ENCODE measurements around the gene PLCB4.
"Not testable (repeated sequence)": the region's sequence is repeated elsewhere in the genome, so short reads cannot be mapped to it uniquely, and the experiment has no call there.

PLCB4 gene

GRCh38 chr20:9374072-9374471 lies 305.2 kb downstream of the PLCB4 start:
- no peak for DNase-seq

DNA sequence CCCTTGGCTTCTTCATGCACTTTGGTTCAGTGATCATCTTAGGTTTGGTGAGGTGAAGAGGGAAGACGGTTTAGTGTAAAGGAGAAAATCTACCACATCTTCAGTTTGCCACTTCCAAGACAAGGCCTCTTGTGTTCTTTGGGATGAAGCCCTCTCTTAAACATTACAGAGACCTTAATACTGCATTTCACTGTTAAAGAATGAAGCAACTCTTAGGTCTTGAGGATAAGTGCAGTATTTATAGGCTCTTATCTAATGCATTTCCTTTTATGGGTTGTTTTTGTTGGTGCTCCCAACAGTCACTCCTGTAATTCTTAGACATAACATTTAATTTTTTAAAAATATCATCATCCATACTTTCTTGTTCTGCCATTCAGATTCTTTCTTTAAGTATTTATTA lies 305.6 kb downstream of the PLCB4 start:
- DNase-seq: no peak

- DNase-seq: no peak
These were observed 306.4 kb downstream of the PLCB4 start for GRCh38 chr20:9375221-9375681.

- DNase-seq: no peak
These were observed 308.1 kb downstream of the PLCB4 start for GRCh38 chr20:9377007-9377406.

DNA sequence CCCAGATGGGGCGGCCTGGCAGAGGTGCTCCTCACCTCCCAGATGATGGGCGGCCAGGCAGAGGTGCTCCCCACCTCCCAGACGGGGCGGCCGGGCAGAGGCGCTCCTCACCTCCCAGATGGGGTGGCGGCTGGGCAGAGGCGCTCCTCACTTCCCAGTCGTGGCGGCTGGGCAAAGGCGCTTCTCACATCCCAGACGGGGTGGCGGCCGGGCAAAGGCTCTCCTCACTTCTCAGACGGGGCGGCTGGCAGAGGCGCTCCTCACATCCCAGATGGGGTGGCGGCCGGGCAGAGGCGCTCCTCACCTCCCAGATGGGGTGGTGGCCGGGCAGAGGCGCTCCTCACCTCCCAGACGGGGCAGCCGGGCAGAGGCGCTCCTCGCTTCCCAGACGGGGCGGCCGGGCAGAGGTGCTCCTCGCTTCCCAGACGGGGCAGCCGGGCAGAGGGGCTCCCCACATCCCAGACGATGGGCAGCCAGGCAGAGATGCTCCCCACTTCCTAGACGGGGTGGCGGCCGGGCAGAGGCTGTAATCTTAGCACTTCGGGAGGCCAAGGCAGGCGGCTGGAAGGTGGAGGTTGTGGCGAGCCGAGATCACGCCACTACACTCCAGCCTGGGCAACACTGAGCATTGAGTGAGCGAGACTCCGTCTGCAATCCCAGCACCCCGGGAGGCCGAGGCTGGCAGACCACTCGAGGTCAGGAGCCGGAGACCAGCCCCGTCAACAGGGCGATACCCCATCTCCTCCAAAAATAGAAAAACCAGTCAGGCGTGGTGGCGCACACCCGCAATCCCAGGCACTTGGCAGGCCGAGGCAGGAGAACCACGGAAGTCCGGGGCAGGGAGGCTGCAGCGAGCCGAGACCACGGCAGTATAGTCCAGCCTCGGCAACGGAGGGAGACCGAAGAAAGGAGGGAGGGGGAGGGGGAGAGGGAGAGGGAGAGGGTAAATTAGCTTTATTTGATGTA lies 316.7 kb downstream of the PLCB4 start:
- not testable (repeated sequence) for DNase-seq

DNA sequence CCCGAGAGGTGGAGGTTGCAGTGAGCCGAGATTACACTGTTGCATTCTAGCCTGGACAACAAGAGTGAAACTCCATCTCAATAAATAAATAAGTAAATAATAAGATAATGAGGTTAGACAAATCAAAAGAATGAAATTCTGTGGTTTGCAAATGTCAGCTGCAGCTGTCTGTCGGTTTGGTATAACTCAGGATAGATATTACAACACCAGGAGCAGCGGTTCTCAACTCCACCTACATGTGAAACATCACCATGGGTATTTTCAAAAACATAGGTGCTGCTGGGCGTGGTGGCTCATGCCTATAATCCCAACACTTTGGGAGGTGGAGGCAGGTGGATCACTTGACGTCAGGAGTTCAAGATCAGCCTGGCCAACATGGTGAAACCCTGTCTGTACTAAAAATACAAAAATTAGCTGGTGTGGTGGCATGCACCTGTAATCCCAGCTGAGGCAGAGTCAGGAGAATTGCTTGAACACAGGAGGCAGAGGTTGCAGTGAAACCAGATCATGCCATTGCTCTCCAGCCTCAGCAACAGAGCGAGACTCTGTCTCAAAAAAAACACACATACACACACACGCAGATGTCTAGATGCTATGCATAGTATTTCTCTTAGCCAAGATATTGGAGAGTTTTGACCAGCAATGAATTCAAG lies 319.4 kb downstream of the PLCB4 start:
- no peak for DNase-seq

DNA sequence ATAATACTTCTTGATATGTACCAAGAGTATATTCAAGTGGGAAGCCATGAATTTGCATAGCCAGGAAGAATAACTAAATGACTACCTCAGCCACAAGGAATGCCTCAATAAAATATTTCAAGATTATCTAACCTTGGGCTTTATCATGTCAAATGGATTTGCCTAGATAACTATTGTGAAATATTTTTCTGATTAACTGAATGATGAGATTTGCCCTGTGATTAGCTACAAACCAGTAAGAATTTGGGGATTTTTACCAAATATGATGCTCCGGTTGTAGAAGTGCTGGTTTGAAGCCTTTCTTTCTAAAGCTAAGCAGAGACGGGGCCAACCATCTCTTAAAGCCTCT lies 319.9 kb downstream of the PLCB4 start:
- DNase-seq: no peak

DNA sequence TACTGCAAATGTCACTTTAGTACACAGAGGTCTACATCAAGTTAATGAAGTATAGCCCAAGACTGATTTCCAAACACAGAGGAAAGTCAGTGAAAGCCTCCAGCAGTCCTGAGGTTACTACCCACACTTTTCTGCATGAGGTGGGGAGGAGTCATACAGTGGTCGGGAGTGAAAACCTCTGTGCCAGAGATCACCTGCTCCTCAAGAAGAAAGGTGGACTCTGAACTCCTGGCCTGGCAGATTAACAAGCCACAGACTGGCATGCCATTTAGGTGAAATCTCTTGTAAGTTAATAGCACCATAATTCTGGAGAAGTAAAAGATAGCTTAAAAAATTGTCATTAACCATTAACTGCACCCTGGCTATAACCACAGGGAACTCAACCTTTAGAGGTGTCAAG lies 320.5 kb downstream of the PLCB4 start:
- no peak for DNase-seq

DNA sequence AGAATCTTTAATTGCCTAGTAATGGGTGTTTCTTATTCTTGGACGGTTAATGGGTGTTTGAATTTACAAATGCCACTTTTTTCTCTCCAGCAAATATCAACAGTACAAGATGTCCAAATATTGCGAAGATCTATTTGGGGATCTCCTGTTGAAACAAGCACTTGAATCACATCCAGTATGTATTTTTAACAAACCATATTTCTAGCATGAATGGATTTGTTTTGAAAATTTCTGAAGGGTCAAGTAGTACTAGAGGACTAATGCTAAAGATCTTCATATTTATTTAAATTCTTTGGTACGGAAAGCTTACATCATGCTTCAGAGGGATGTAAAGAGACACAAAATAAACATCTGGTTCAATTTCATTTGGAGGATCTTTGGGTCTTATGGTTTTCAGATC lies 321.6 kb downstream of the PLCB4 start:
- no peak for DNase-seq

- DNase-seq: no peak
These were observed 324.3 kb downstream of the PLCB4 start for GRCh38 chr20:9392892-9393857.

DNA sequence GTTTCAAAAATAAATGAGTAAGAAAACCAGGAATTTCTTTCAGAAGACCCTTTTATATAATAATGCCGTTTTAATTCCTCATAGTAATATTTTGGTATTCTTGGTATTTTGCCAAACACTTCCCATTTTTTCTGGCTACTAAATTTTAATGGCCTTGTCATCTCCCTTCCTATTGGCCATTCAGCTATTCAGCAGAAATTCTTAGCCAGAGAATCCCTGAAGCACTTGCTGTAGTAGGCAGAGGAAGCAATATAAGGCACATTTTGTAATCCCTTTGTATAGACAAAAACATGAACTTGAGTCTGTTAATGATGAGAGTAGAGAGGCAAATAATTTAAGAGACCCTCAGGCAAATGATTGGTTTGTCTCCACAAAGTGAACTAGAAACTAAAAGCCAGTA lies 327.1 kb downstream of the PLCB4 start:
- no peak for DNase-seq

DNA sequence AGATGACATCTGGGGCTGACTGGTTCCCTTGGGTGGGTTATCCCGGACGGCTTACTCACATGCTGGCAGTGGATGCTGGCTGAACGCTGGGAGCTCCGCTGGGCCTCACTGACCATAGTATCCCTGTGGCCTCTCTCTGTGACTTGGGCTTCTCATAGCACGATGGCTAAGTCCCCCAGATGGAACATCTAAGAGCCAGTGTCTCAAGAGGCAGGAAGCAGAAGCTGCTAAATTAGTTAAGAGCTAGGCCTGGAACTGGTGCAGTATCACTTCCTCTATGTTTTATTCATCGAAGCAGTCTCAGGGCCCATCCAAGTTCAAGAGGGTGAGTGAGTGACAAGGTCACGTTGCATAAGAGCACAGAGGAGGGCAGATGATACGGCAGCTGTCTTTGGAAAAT lies 329.0 kb downstream of the PLCB4 start:
- no peak for DNase-seq

- no peak for DNase-seq
These were observed 330.0 kb downstream of the PLCB4 start for GRCh38 chr20:9398882-9399281.

DNA sequence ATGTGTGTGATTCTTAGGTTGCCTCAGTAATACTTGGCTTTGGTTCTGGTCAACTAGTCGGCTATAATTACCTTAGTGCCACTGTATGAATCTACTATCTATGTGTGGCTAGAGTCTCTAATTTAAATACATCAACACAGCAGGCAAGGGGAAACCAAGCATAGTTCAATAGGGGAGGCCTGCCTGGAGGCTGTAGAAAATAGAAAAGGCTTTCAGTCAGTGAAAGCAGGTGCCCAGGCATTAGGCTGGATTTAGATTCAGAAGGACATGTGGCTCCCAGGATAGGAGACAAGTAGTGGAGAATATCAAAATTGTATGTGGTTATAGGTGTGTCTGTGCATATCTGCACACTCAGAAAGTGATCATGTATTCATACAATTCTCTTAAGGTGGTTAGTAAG lies 330.4 kb downstream of the PLCB4 start:
- no peak for DNase-seq

GRCh38 chr20:9400171-9401025 lies 331.5 kb downstream of the PLCB4 start:
- no peak for DNase-seq

DNA sequence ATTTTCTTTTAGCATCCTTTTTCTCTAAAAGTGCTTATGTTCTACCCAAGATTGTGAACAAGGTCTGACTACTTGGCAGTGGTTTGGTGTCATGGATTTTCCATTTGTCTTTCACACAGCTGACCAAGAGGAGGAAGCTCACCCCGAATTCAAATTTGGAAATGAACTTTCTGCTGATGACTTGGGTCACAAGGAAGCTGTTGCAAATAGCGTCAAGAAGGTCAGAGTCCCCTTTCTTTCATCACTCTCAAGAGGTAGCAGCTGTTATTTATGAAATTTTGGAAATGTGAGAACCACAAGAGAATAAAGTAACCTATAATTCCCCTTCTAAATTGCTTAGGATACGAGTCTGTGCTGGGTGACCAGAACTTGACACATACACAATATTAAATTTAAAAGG lies 332.5 kb downstream of the PLCB4 start:
- DNase-seq: no peak

- DNase-seq: no peak
These were observed 333.3 kb downstream of the PLCB4 start for GRCh38 chr20:9402141-9402540.

GRCh38 chr20:9402546-9402945 lies 333.7 kb downstream of the PLCB4 start:
- DNase-seq: no peak

GRCh38 chr20:9403448-9403847 lies 334.6 kb downstream of the PLCB4 start:
- DNase-seq: no peak

- peak; percentile 3 to 22 for DNase-seq
These were observed 339.0 kb downstream of the PLCB4 start for GRCh38 chr20:9407805-9408421.
